Activated T-cell treated with anti-CD3 and anti-CD28 coated beads for 48 hours (primary cell): ENCODE data around the gene CASP1.
A peak's percentile ranks its signal among the peaks of the same experiment; 100 is the strongest.
"Not testable (repeated sequence)": the region's sequence is repeated elsewhere in the genome, so short reads cannot be mapped to it uniquely, and the experiment has no call there.

ENCODE experiments used
- DNase-seq: peaks from one replicate; pipeline ENCODE4 v3.0.0-alpha.2; 2020; ENCODE audit warnings: low read depth

The CASP1 gene

GRCh38 chr11:105034813-105035620 is at the start of gene CASP1:
Gene CASP1 (minus strand): TSS chr11:105035144. CDS start chr11:105035113, 31 bp downstream.
- DNase-seq, result no peak

- no peak for DNase-seq
Measured at GRCh38 chr11:105081412-105082150, 46.6 kb upstream of the CASP1 start.

- not testable (repeated sequence) for DNase-seq
Measured at GRCh38 chr11:105080171-105080906, 45.4 kb upstream of the CASP1 start.

GRCh38 chr11:105078283-105078682 is 43.3 kb upstream of the CASP1 start:
- no peak for DNase-seq

GRCh38 chr11:105077141-105077790 is 42.3 kb upstream of the CASP1 start:
- peak; percentile 15 for DNase-seq

GRCh38 chr11:105074166-105074530 is 39.2 kb upstream of the CASP1 start:
- DNase-seq, result no peak

- DNase-seq, result no peak
Measured at GRCh38 chr11:105073456-105074165, 38.7 kb upstream of the CASP1 start.

- not testable (repeated sequence) for DNase-seq
Measured at GRCh38 chr11:105072080-105072479, 37.1 kb upstream of the CASP1 start.

GRCh38 chr11:105071089-105071732 is 36.3 kb upstream of the CASP1 start:
- DNase-seq, result no peak

- no peak for DNase-seq
Measured at GRCh38 chr11:105070306-105070705, 35.4 kb upstream of the CASP1 start.

GRCh38 chr11:105069749-105070148 is 34.8 kb upstream of the CASP1 start:
- not testable (repeated sequence) for DNase-seq

- DNase-seq, result not testable (repeated sequence)
Measured at GRCh38 chr11:105063245-105063941, 28.4 kb upstream of the CASP1 start.

- no peak for DNase-seq
Measured at GRCh38 chr11:105057432-105057831, 22.5 kb upstream of the CASP1 start.

- no peak for DNase-seq
Measured at GRCh38 chr11:105056446-105056845, 21.5 kb upstream of the CASP1 start.

- DNase-seq, result no peak
Measured at GRCh38 chr11:105054723-105055493, 20.0 kb upstream of the CASP1 start.

- no peak for DNase-seq
Measured at GRCh38 chr11:105052487-105052886, 17.5 kb upstream of the CASP1 start.

GRCh38 chr11:105051559-105051958 is 16.6 kb upstream of the CASP1 start:
- no peak for DNase-seq

GRCh38 chr11:105049481-105049880 is 14.5 kb upstream of the CASP1 start:
- no peak for DNase-seq

GRCh38 chr11:105046898-105047579 is 12.1 kb upstream of the CASP1 start:
- DNase-seq, result no peak
